Left ventricle myocardium inferior (tissue), 1 donor: ENCODE data around the gene CAMK2D. TPM values are rescaled to one million over a fixed set of nuclear protein-coding genes. Genes with fewer than 3 reads are reported as not detected.

Experiments used
- DNase-seq: peaks from one replicate; pipeline ENCODE4 v3.0.0-alpha.2; 2020
- H3K27ac ChIP-seq: fragments of 200-600 bp; replicated peaks from 2 replicates; pipeline ENCODE4 v1.8.0; 2021
- H3K27me3 ChIP-seq: fragments of 200-600 bp; 2 replicates; pipeline ENCODE4 v1.8.0; 2021; ENCODE audit warnings: low read depth
- H3K36me3 ChIP-seq: fragments of 200-600 bp; 2 replicates; pipeline ENCODE4 v1.8.0; 2021
- H3K4me1 ChIP-seq: fragments of 200-600 bp; 2 replicates; pipeline ENCODE4 v1.8.0; 2021
- H3K4me3 ChIP-seq: fragments of 200-600 bp; 2 replicates; pipeline ENCODE4 v1.8.0; 2021; ENCODE audit warnings: mild to moderate bottlenecking, moderate library complexity
- H3K9me3 ChIP-seq: fragments of 200-600 bp; replicated peaks from 2 replicates; pipeline ENCODE4 v1.8.0; 2021
- CTCF ChIP-seq: fragments of 200-600 bp; IDR thresholded peaks from 2 replicates; pipeline ENCODE4 v1.8.0; 2021; ENCODE audit warnings: antibody characterized with exemption, mild to moderate bottlenecking, borderline replicate concordance
- intact Hi-C: fragments of 100-400 bp; cut with micrococcal nuclease; formaldehyde crosslinking; loops from one replicate; pipeline ENCODE4 v1.11.0; 2022
- total RNA-seq: library from RNA; stranded (reverse); fragmentation: NEBNext Ultra II Directional; extraction: Animal tissue kit (Norgen Biotek cat#: 25700); gene quantifications from one replicate; pipeline ENCODE4 v1.2.1, GENCODE V29; 2021
- donor health status: DM: no; HTN: yes; CAD: no; lungs with severe emphysema.

Gene CAMK2D
- total RNA-seq, 1 donor from 2014 or later, result 223 TPM

GRCh38 chr4:113555868-113556267 is 205.7 kb downstream of the CAMK2D start:
- peak overlapping the region; percentile 82 for H3K27ac ChIP-seq
- DNase-seq, result no peak
- peaks cover 6% of the 10 kb centered on the region for H3K36me3 ChIP-seq
- no peak for TF ChIP-seq CTCF
- intact Hi-C loops, result no loop called here
- peaks cover 59% of the 10 kb centered on the region for H3K4me1 ChIP-seq
- H3K27me3 ChIP-seq, result no peaks in the 10 kb centered on the region
- no peaks in the 10 kb centered on the region for H3K9me3 ChIP-seq
- H3K4me3 ChIP-seq, result peak overlapping the region; percentile 10

GRCh38 chr4:113553082-113553481 is 208.5 kb downstream of the CAMK2D start:
- Histone ChIP-seq H3K27ac (peak overlapping the region; percentile 10), H3K4me3 (no peak overlapping the region), H3K4me1 (peaks cover 66% of the 10 kb centered on the region), H3K27me3 (no peaks in the 10 kb centered on the region), H3K9me3 (no peaks in the 10 kb centered on the region), H3K36me3 (peaks cover 7% of the 10 kb centered on the region)
- TF ChIP-seq CTCF, result no peak
- no peak for DNase-seq
- intact Hi-C loops, result no loop called here

GRCh38 chr4:113550510-113550909 is 211.0 kb downstream of the CAMK2D start:
- Histone ChIP-seq H3K9me3 (no peaks in the 10 kb centered on the region), H3K4me3 (no peak overlapping the region), H3K4me1 (peaks cover 51% of the 10 kb centered on the region), H3K27ac (peak overlapping the region; percentile 9), H3K27me3 (no peaks in the 10 kb centered on the region), H3K36me3 (peaks cover 7% of the 10 kb centered on the region)
- intact Hi-C loops, result no loop called here
- no peak for TF ChIP-seq CTCF
- DNase-seq, result no peak

- H3K9me3 ChIP-seq, result no peaks in the 10 kb centered on the region
- no peaks in the 10 kb centered on the region for H3K27me3 ChIP-seq
- peaks cover 7% of the 10 kb centered on the region for H3K36me3 ChIP-seq
- H3K4me3 ChIP-seq, result no peak overlapping the region
- peak overlapping the region; percentile 68 for H3K27ac ChIP-seq
- peaks cover 31% of the 10 kb centered on the region for H3K4me1 ChIP-seq
- DNase-seq, result no peak
- no peak for TF ChIP-seq CTCF
- intact Hi-C loops, result loop anchor here (5.0 to 10.0 kb wide), 2 partner anchors 154 to 214 kb away; partner anchors contain the start of gene CAMK2D
These were observed 213.2 kb downstream of the CAMK2D start for GRCh38 chr4:113548303-113548702.

GRCh38 chr4:113547487-113548042 is 214.0 kb downstream of the CAMK2D start:
- Histone ChIP-seq H3K36me3 (peaks cover 7% of the 10 kb centered on the region), H3K27me3 (no peaks in the 10 kb centered on the region), H3K9me3 (no peaks in the 10 kb centered on the region), H3K27ac (peak overlapping the region; percentile 68), H3K4me3 (no peak overlapping the region), H3K4me1 (peaks cover 31% of the 10 kb centered on the region)
- TF ChIP-seq CTCF, result peak; percentile 97
- intact Hi-C loops, result loop anchor here (5.0 to 10.0 kb wide), 2 partner anchors 153 to 215 kb away; partner anchors contain the start of gene CAMK2D
- DNase-seq, result peak; percentile 83
